NCI-H1694 treated with DMSO at 0.1 percent for 48 hours (cell line): Measurements from ENCODE around the gene ELK3.

Experiments
- DNase-seq: peaks from one replicate; lab custom pipeline; 2025; lab: John Stamatoyannopoulos, UW

Gene ELK3

GRCh38 chr12:96193725-96194575, at the start of gene ELK3:
TSS of gene ELK3 (plus strand) at chr12:96194375.
- DNase-seq = peak; percentile 5

- no peak for DNase-seq
These were observed 47.4 kb upstream of the ELK3 start for GRCh38 chr12:96146747-96147146.

GRCh38 chr12:96150442-96150841, 43.7 kb upstream of the ELK3 start:
- DNase-seq = no peak

GRCh38 chr12:96152164-96152563, 42.0 kb upstream of the ELK3 start:
- no peak for DNase-seq

- DNase-seq = no peak
These were observed 40.9 kb upstream of the ELK3 start for GRCh38 chr12:96153131-96153725.

- no peak for DNase-seq
These were observed 39.0 kb upstream of the ELK3 start for GRCh38 chr12:96155181-96155580.

GRCh38 chr12:96155781-96156180, 38.4 kb upstream of the ELK3 start:
- no peak for DNase-seq

GRCh38 chr12:96156211-96156610, 38.0 kb upstream of the ELK3 start:
- no peak for DNase-seq

- DNase-seq = no peak
These were observed 36.7 kb upstream of the ELK3 start for GRCh38 chr12:96157427-96157826.

GRCh38 chr12:96164951-96165811, 29.0 kb upstream of the ELK3 start:
- DNase-seq = no peak

GRCh38 chr12:96166765-96167164, 27.4 kb upstream of the ELK3 start:
- DNase-seq = no peak

- no peak for DNase-seq
These were observed 26.7 kb upstream of the ELK3 start for GRCh38 chr12:96167492-96167891.

GRCh38 chr12:96170328-96170727, 23.8 kb upstream of the ELK3 start:
- DNase-seq = no peak

GRCh38 chr12:96170762-96171161, 23.4 kb upstream of the ELK3 start:
- DNase-seq = no peak

GRCh38 chr12:96171905-96172304, 22.3 kb upstream of the ELK3 start:
- DNase-seq = no peak

- DNase-seq = no peak
These were observed 21.2 kb upstream of the ELK3 start for GRCh38 chr12:96172981-96173380.

- DNase-seq = no peak
These were observed 17.6 kb upstream of the ELK3 start for GRCh38 chr12:96176575-96176974.

- no peak for DNase-seq
These were observed 17.2 kb upstream of the ELK3 start for GRCh38 chr12:96177013-96177412.

GRCh38 chr12:96183734-96184370, 10.3 kb upstream of the ELK3 start:
- DNase-seq = no peak

GRCh38 chr12:96185914-96186313, 8.3 kb upstream of the ELK3 start:
- DNase-seq = no peak

- no peak for DNase-seq
These were observed 7.4 kb upstream of the ELK3 start for GRCh38 chr12:96186607-96187301.

- peak; percentile 33 for DNase-seq
These were observed 6.2 kb upstream of the ELK3 start for GRCh38 chr12:96187956-96188355.
